Neural cell (in vitro differentiated cells): Measurements from ENCODE around the gene PPFIA1.

Experiments
- CTCF ChIP-seq: fragments of 450-650 bp; IDR thresholded peaks from 2 replicates; pipeline ENCODE4 v1.5.1; 2014; ENCODE audit warnings: antibody characterized with exemption, mild to moderate bottlenecking, moderate library complexity; ENCODE audit not compliant: poor library complexity, severe bottlenecking
- EP300 ChIP-seq: fragments of 450-650 bp; conservative IDR thresholded peaks from 2 replicates; pipeline ENCODE4 v1.6.1; 2014; ENCODE audit warnings: antibody characterized with exemption, mild to moderate bottlenecking, moderate library complexity; ENCODE audit not compliant: poor library complexity, severe bottlenecking
- EZH2 ChIP-seq: fragments of 200-600, 300-800 bp; shearing (Covaris generic), sonication (generic); IDR thresholded peaks from 2 replicates; pipeline ENCODE4 v1.6.1; 2014; ENCODE audit warnings: antibody characterized with exemption, low read length, borderline replicate concordance, mild to moderate bottlenecking; ENCODE audit not compliant: insufficient read depth, poor library complexity, severe bottlenecking
- POLR2AphosphoS5 ChIP-seq: IDR thresholded peaks from 2 replicates; pipeline ENCODE4 v1.6.1; 2012
- RAD21 ChIP-seq: fragments of 450-650 bp; conservative IDR thresholded peaks from 2 replicates; pipeline ENCODE4 v1.6.1; 2014; ENCODE audit warnings: antibody characterized with exemption, mild to moderate bottlenecking, moderate library complexity
- REST ChIP-seq: IDR thresholded peaks from 2 replicates; pipeline ENCODE4 v1.6.1; 2012; ENCODE audit warnings: borderline replicate concordance
- SMC3 ChIP-seq: fragments of 450-650 bp; conservative IDR thresholded peaks from 2 replicates; pipeline ENCODE4 v1.6.1; 2014; ENCODE audit warnings: antibody characterized with exemption, mild to moderate bottlenecking, moderate library complexity; ENCODE audit not compliant: poor library complexity
- TAF1 ChIP-seq: IDR thresholded peaks from 2 replicates; pipeline ENCODE4 v1.6.1; 2012; ENCODE audit warnings: low read depth

GRCh38 chr11:70433526-70433925 is 163.0 kb downstream of the PPFIA1 start:
- TF ChIP-seq CTCF (no peak), EZH2 (no peak), EP300 (no peak), POLR2AphosphoS5 (no peak), REST (no peak), TAF1 (no peak), RAD21 (no peak), SMC3 (no peak)
